WTC11 (cell line): ENCODE measurements around the gene BTBD1. TPM values are rescaled to one million over a fixed set of nuclear protein-coding genes. Genes with fewer than 3 reads are reported as not detected.

Source experiments
- ATF1 ChIP-seq: sonication (generic); formaldehyde crosslinking; IDR thresholded peaks from 2 replicates; pipeline ENCODE4 v1.8.1; 2023; ENCODE audit warnings: mild to moderate bottlenecking, moderate library complexity, missing genetic modification reagents
- CREM ChIP-seq: sonication (generic); formaldehyde crosslinking; IDR thresholded peaks from 2 replicates; pipeline ENCODE4 v1.8.1; 2022; ENCODE audit warnings: mild to moderate bottlenecking, missing genetic modification reagents, moderate library complexity
- ELF4 ChIP-seq: sonication (generic); formaldehyde crosslinking; IDR thresholded peaks from 2 replicates; pipeline ENCODE4 v1.8.1; 2022; ENCODE audit warnings: low read depth, mild to moderate bottlenecking, moderate library complexity, missing genetic modification reagents
- FOXK1 ChIP-seq: sonication (generic); formaldehyde crosslinking; IDR thresholded peaks from 2 replicates; pipeline ENCODE4 v1.8.0; 2022; ENCODE audit warnings: mild to moderate bottlenecking, moderate library complexity, missing genetic modification reagents
- FOXP1 ChIP-seq: sonication (generic); formaldehyde crosslinking; IDR thresholded peaks from 2 replicates; pipeline ENCODE4 v1.8.0; 2022; ENCODE audit warnings: missing genetic modification reagents, mild to moderate bottlenecking, moderate library complexity, borderline replicate concordance
- GABPB1 ChIP-seq: sonication (generic); formaldehyde crosslinking; IDR thresholded peaks from 2 replicates; pipeline ENCODE4 v1.8.1; 2023; ENCODE audit warnings: mild to moderate bottlenecking, missing genetic modification reagents
- GRHL2 ChIP-seq: fragments of 250-450 bp; sonication (Bioruptor Pico); IDR thresholded peaks from 2 replicates; pipeline ENCODE4 v1.8.0; 2022; ENCODE audit warnings: mild to moderate bottlenecking, moderate library complexity; ENCODE audit not compliant: insufficient replicate concordance, severe bottlenecking
- HMGA2 ChIP-seq: fragments of 250-450 bp; sonication (Bioruptor Pico); IDR thresholded peaks from 2 replicates; pipeline ENCODE4 v1.4.0; 2021; ENCODE audit warnings: mild to moderate bottlenecking, moderate library complexity
- KAT7 ChIP-seq: sonication (generic); formaldehyde crosslinking; IDR thresholded peaks from 2 replicates; pipeline ENCODE4 v1.8.1; 2023; ENCODE audit warnings: missing genetic modification reagents, mild to moderate bottlenecking, borderline replicate concordance
- MYBL2 ChIP-seq: sonication (generic); formaldehyde crosslinking; IDR thresholded peaks from 2 replicates; pipeline ENCODE4 v1.8.1; 2023; ENCODE audit warnings: mild to moderate bottlenecking, moderate library complexity, missing genetic modification reagents
- NR3C1 ChIP-seq: sonication (generic); formaldehyde crosslinking; conservative IDR thresholded peaks from 2 replicates; pipeline ENCODE4 v1.8.1; 2023; ENCODE audit warnings: low read depth, mild to moderate bottlenecking, missing genetic modification reagents
- SP1 ChIP-seq: sonication (generic); formaldehyde crosslinking; conservative IDR thresholded peaks from 2 replicates; pipeline ENCODE4 v1.8.1; 2022; ENCODE audit warnings: missing genetic modification reagents
- TEAD1 ChIP-seq: sonication (generic); formaldehyde crosslinking; IDR thresholded peaks from 2 replicates; pipeline ENCODE4 v1.8.0; 2022; ENCODE audit warnings: mild to moderate bottlenecking, missing genetic modification reagents
- ZBTB21 ChIP-seq: sonication (generic); formaldehyde crosslinking; IDR thresholded peaks from 2 replicates; pipeline ENCODE4 v1.8.1; 2023; ENCODE audit warnings: mild to moderate bottlenecking, missing genetic modification reagents, borderline replicate concordance
- ZNF121 ChIP-seq: sonication (generic); formaldehyde crosslinking; IDR thresholded peaks from 2 replicates; pipeline ENCODE4 v1.8.0; 2023; ENCODE audit warnings: missing genetic modification reagents
- ZNF219 ChIP-seq: sonication (generic); formaldehyde crosslinking; IDR thresholded peaks from 2 replicates; pipeline ENCODE4 v1.8.0; 2023; ENCODE audit warnings: missing genetic modification reagents, mild to moderate bottlenecking, borderline replicate concordance
- ZNF232 ChIP-seq: sonication (generic); formaldehyde crosslinking; IDR thresholded peaks from 2 replicates; pipeline ENCODE4 v1.8.0; 2022; ENCODE audit warnings: mild to moderate bottlenecking, missing genetic modification reagents
- ZNF396 ChIP-seq: fragments of 250-450 bp; sonication (Bioruptor Pico); IDR thresholded peaks from 2 replicates; pipeline ENCODE4 v1.8.0; 2021; ENCODE audit warnings: mild to moderate bottlenecking, moderate library complexity, borderline replicate concordance
- total RNA-seq: library from RNA; stranded (reverse); gene quantifications from 3 replicates; pipeline ENCODE4 v1.2.3, GENCODE V29; 2021
- TF ChIP-seq, protein P1 (sequence below): sonication (generic); formaldehyde crosslinking; IDR thresholded peaks from 2 replicates; pipeline ENCODE4 v1.8.1; 2022; ENCODE audit warnings: missing genetic modification reagents, borderline replicate concordance
- TF ChIP-seq, protein P2 (sequence below): fragments of 250-450 bp; sonication (Bioruptor Pico); IDR thresholded peaks from 2 replicates; pipeline ENCODE4 v1.9.0; 2021; ENCODE audit warnings: mild to moderate bottlenecking
- TF ChIP-seq, protein P3 (sequence below): sonication (generic); formaldehyde crosslinking; IDR thresholded peaks from 2 replicates; pipeline ENCODE4 v1.8.1; 2023; ENCODE audit warnings: mild to moderate bottlenecking, missing genetic modification reagents
- TF ChIP-seq, protein P4 (sequence below): sonication (generic); formaldehyde crosslinking; IDR thresholded peaks from 2 replicates; pipeline ENCODE4 v1.8.0; 2023; ENCODE audit warnings: missing genetic modification reagents
- TF ChIP-seq, protein P5 (sequence below): sonication (generic); formaldehyde crosslinking; IDR thresholded peaks from 2 replicates; pipeline ENCODE4 v1.8.0; 2023; ENCODE audit warnings: missing genetic modification reagents, mild to moderate bottlenecking, borderline replicate concordance
- TF ChIP-seq, protein P6 (sequence below): sonication (generic); formaldehyde crosslinking; IDR thresholded peaks from 2 replicates; pipeline ENCODE4 v1.8.1; 2023; ENCODE audit warnings: mild to moderate bottlenecking, missing genetic modification reagents, moderate library complexity
- TF ChIP-seq, protein P7 (sequence below): sonication (generic); formaldehyde crosslinking; IDR thresholded peaks from 2 replicates; pipeline ENCODE4 v1.8.1; 2023; ENCODE audit warnings: mild to moderate bottlenecking, missing genetic modification reagents
- TF ChIP-seq, protein P8 (sequence below): sonication (generic); formaldehyde crosslinking; IDR thresholded peaks from 2 replicates; pipeline ENCODE4 v1.8.1; 2023; ENCODE audit warnings: mild to moderate bottlenecking, missing genetic modification reagents, moderate library complexity

The BTBD1 gene
- total RNA-seq, 1 experiment from 2014 or later, result 39.6 TPM

DNA sequence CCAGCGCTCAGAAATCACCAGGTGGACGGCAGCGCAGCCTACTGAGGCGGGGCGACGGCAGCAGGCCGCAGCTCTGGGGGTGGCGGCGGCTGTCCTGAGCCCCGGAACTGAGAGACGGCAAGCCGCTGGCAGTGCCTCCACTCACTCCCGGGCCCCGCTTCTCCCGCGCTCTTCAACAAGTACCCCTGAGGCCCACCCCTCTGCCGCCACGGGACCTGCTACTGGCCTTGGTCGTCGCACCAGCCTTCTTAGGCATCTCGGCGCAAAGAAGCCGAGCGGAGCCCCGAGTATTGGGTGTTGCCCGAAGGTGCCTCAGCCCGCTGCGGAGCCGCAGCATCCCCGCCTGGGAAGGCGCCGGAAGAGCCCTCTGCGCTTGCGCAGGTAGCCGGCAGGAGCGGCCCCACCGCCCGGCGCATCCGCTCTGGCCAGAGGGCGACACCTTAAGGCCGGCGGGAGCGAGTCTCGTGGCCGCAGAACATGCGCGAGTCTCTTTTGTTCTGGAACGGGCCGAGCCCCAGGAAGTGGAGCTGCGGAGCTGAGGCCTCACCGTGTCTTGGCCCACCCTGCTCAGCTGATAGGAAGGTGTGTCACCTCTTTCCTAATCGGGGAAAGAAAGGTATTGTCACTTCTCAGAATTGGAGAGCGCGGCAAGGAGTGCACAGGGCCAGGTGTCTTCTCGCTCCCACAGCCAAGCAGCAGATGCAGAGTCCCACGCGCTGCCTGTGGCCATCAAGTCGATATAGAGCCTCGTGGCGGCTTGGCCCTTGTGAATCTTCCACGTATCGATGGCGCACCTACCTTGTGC is 55.6 kb downstream of the BTBD1 start, which contains the start of gene C15orf40 (continued):
- 0 out of 2 replicates have a peak, but pooled peaks have one; percentile 62 for TF ChIP-seq ZBTB21 (CRISPR knock-in tag)
- peak; percentile 56; the same call in 1 of the 2 replicates for TF ChIP-seq ELF4
- TF ChIP-seq ZNF121 (CRISPR knock-in tag), result no peak; the same call in 1 of the 2 replicates
- TF ChIP-seq, protein P1, sequence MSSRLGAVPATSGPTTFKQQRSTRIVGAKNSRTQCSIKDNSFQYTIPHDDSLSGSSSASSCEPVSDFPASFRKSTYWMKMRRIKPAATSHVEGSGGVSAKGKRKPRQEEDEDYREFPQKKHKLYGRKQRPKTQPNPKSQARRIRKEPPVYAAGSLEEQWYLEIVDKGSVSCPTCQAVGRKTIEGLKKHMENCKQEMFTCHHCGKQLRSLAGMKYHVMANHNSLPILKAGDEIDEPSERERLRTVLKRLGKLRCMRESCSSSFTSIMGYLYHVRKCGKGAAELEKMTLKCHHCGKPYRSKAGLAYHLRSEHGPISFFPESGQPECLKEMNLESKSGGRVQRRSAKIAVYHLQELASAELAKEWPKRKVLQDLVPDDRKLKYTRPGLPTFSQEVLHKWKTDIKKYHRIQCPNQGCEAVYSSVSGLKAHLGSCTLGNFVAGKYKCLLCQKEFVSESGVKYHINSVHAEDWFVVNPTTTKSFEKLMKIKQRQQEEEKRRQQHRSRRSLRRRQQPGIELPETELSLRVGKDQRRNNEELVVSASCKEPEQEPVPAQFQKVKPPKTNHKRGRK (CRISPR knock-in tag), result no peak
- peak; percentile 86; the same call in 1 of the 2 replicates for TF ChIP-seq CREM
- TF ChIP-seq GRHL2 (CRISPR knock-in tag), result no peak
- TF ChIP-seq SP1, result peak; percentile 77
- TF ChIP-seq, protein P2, sequence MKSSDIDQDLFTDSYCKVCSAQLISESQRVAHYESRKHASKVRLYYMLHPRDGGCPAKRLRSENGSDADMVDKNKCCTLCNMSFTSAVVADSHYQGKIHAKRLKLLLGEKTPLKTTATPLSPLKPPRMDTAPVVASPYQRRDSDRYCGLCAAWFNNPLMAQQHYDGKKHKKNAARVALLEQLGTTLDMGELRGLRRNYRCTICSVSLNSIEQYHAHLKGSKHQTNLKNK (CRISPR knock-in tag), result no peak
- TF ChIP-seq, protein P3, sequence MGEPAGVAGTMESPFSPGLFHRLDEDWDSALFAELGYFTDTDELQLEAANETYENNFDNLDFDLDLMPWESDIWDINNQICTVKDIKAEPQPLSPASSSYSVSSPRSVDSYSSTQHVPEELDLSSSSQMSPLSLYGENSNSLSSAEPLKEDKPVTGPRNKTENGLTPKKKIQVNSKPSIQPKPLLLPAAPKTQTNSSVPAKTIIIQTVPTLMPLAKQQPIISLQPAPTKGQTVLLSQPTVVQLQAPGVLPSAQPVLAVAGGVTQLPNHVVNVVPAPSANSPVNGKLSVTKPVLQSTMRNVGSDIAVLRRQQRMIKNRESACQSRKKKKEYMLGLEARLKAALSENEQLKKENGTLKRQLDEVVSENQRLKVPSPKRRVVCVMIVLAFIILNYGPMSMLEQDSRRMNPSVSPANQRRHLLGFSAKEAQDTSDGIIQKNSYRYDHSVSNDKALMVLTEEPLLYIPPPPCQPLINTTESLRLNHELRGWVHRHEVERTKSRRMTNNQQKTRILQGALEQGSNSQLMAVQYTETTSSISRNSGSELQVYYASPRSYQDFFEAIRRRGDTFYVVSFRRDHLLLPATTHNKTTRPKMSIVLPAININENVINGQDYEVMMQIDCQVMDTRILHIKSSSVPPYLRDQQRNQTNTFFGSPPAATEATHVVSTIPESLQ, result no peak
- TF ChIP-seq, protein P4, sequence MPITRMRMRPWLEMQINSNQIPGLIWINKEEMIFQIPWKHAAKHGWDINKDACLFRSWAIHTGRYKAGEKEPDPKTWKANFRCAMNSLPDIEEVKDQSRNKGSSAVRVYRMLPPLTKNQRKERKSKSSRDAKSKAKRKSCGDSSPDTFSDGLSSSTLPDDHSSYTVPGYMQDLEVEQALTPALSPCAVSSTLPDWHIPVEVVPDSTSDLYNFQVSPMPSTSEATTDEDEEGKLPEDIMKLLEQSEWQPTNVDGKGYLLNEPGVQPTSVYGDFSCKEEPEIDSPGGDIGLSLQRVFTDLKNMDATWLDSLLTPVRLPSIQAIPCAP, result peak; percentile 86; the same call in 1 of the 2 replicates
- 0 out of 2 replicates have a peak, but pooled peaks have one; percentile 29 for TF ChIP-seq TEAD1 (CRISPR knock-in tag)
- no peak; the same call in 1 of the 2 replicates for TF ChIP-seq ZNF232
- TF ChIP-seq FOXK1, result peak; percentile 91
- TF ChIP-seq FOXP1 (CRISPR knock-in tag), result 0 out of 2 replicates have a peak, but pooled peaks have one; percentile 42
- TF ChIP-seq HMGA2 (CRISPR knock-in tag), result 0 out of 2 replicates have a peak, but pooled peaks have one; percentile 14
- TF ChIP-seq, protein P5, sequence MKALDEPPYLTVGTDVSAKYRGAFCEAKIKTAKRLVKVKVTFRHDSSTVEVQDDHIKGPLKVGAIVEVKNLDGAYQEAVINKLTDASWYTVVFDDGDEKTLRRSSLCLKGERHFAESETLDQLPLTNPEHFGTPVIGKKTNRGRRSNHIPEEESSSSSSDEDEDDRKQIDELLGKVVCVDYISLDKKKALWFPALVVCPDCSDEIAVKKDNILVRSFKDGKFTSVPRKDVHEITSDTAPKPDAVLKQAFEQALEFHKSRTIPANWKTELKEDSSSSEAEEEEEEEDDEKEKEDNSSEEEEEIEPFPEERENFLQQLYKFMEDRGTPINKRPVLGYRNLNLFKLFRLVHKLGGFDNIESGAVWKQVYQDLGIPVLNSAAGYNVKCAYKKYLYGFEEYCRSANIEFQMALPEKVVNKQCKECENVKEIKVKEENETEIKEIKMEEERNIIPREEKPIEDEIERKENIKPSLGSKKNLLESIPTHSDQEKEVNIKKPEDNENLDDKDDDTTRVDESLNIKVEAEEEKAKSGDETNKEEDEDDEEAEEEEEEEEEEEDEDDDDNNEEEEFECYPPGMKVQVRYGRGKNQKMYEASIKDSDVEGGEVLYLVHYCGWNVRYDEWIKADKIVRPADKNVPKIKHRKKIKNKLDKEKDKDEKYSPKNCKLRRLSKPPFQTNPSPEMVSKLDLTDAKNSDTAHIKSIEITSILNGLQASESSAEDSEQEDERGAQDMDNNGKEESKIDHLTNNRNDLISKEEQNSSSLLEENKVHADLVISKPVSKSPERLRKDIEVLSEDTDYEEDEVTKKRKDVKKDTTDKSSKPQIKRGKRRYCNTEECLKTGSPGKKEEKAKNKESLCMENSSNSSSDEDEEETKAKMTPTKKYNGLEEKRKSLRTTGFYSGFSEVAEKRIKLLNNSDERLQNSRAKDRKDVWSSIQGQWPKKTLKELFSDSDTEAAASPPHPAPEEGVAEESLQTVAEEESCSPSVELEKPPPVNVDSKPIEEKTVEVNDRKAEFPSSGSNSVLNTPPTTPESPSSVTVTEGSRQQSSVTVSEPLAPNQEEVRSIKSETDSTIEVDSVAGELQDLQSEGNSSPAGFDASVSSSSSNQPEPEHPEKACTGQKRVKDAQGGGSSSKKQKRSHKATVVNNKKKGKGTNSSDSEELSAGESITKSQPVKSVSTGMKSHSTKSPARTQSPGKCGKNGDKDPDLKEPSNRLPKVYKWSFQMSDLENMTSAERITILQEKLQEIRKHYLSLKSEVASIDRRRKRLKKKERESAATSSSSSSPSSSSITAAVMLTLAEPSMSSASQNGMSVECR (CRISPR knock-in tag), result peak; percentile 80; the same call in 1 of the 2 replicates
- no peak for TF ChIP-seq NR3C1 (CRISPR knock-in tag)
- peak; percentile 97 for TF ChIP-seq KAT7 (CRISPR knock-in tag)
- TF ChIP-seq ZNF219 (CRISPR knock-in tag), result no peak
- 0 out of 2 replicates have a peak, but pooled peaks have one; percentile 76 for TF ChIP-seq ATF1 (CRISPR knock-in tag)
- TF ChIP-seq, protein P6, sequence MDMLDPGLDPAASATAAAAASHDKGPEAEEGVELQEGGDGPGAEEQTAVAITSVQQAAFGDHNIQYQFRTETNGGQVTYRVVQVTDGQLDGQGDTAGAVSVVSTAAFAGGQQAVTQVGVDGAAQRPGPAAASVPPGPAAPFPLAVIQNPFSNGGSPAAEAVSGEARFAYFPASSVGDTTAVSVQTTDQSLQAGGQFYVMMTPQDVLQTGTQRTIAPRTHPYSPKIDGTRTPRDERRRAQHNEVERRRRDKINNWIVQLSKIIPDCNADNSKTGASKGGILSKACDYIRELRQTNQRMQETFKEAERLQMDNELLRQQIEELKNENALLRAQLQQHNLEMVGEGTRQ (CRISPR knock-in tag), result peak; percentile 69
- TF ChIP-seq, protein P7, sequence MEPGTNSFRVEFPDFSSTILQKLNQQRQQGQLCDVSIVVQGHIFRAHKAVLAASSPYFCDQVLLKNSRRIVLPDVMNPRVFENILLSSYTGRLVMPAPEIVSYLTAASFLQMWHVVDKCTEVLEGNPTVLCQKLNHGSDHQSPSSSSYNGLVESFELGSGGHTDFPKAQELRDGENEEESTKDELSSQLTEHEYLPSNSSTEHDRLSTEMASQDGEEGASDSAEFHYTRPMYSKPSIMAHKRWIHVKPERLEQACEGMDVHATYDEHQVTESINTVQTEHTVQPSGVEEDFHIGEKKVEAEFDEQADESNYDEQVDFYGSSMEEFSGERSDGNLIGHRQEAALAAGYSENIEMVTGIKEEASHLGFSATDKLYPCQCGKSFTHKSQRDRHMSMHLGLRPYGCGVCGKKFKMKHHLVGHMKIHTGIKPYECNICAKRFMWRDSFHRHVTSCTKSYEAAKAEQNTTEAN (CRISPR knock-in tag), result peak; percentile 61
- TF ChIP-seq MYBL2 (CRISPR knock-in tag), result peak; percentile 90
- TF ChIP-seq ZNF396 (CRISPR knock-in tag), result no peak
- TF ChIP-seq, protein P8, sequence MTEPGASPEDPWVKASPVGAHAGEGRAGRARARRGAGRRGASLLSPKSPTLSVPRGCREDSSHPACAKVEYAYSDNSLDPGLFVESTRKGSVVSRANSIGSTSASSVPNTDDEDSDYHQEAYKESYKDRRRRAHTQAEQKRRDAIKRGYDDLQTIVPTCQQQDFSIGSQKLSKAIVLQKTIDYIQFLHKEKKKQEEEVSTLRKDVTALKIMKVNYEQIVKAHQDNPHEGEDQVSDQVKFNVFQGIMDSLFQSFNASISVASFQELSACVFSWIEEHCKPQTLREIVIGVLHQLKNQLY (CRISPR knock-in tag), result peak; percentile 65; the same call in 1 of the 2 replicates
- peak; percentile 93 for TF ChIP-seq GABPB1 (CRISPR knock-in tag)
